Activated CD4-positive, alpha-beta T cell treated with anti-CD3 and anti-CD28 coated beads, Interleukin-10, Interleukin-2, amounts not matched to agents 100 ng/mL and 50 ng/mL, durations not matched to agents 16 hours and 8 hours (primary cell): ENCODE measurements around the gene BRIX1.
"Not testable (repeated sequence)": the region's sequence is repeated elsewhere in the genome, so short reads cannot be mapped to it uniquely, and the experiment has no call there.

Experiments
- DNase-seq: peaks from one replicate; pipeline ENCODE4 v3.0.0-alpha.2; 2020

Gene BRIX1

GRCh38 chr5:34915856-34916192, 313 bp downstream of the BRIX1 start:
- DNase-seq, result peak; percentile 20

GRCh38 chr5:34916518-34916917, 1.0 kb downstream of the BRIX1 start:
- DNase-seq, result no peak

- DNase-seq, result no peak
Measured at GRCh38 chr5:34918025-34918424, 2.5 kb downstream of the BRIX1 start.

DNA sequence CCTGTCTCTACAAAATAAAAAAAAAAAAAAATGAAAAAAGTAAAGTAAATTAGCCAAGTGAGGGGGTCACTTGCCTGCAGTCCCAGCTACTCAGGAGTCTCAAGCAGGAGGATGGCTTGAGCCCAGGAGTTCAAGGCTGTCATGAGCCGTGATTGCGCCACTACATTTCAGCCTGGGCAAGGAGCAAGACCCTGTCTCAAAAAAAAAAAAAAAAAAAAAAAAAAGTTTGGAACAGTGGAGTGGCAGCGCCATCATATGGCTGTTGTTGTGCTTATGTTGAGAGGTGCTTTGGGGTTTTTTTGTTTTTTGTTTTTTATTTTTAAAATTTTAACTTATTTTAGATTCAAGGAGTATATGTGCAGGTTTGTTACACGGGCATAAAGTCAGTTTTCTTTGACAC, 3.6 kb downstream of the BRIX1 start:
- no peak for DNase-seq

DNA sequence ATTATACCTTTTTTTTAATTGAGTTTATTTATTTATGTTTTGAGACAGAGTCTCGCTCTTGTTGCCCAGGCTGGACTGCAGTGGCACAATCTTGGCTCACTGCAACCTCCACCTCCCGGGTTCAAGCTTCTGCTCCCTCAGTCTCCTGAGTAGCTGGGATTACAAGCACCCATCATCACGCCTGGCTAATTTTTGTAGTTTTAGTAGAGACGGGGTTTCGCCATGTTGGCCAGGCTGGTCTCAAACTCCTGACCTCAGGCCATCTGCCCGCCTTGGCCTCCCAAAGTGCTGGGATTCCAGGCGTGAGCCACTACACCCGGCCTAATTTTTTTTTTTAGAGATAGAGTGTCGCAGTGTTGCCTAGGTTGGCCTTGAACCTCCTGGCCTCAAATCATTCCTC, 7.7 kb downstream of the BRIX1 start:
- DNase-seq, result not testable (repeated sequence)

- peak; percentile 85 for DNase-seq
Measured at GRCh38 chr5:34923694-34924461, 8.4 kb downstream of the BRIX1 start.

- DNase-seq, result no peak
Measured at GRCh38 chr5:34924462-34924765, 8.9 kb downstream of the BRIX1 start.

DNA sequence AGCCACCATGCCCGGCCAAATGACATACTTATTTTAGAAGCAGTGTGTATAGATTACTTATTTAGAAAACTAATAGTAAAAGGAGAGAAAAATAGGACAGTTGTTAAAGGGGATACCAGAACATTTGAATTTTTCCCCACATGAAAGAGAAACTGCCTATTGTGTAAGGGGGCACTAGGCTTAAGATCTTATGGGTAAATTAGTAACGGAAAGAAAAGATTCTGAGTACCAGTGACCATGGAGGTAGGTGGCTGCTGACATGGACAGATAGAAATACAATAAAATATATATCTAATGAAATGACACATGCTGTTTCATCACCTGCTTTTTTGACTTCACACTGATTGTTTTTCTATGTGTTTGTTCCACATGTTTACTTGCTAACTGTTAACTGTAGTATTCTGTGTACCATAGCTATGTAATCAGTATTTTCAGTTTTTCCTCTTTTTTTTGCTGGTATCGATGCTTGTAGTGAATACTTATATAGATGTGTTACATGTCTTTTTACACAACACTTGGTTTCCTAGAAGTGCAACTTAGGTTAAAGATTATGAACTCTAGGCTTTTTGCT, 10.9 kb downstream of the BRIX1 start:
- DNase-seq, result no peak

DNA sequence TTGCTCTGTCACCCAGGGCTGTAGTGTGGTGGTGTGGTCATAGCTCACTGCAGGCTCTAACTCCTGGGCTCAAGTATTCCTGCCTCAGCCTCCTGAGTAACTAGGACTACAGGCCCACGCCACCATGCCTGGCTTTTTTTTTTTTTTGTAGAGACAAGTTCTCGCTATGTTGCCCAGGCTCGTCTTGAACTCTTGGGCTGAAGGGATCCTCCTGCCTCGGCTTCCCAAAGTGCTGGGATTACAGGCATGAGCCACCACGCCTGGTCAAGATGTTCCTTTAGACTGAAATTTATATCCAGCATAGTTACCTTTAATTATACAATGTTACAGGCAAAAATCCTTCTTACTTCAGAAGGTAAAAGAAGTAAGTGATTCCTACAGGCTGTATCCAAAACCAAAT, 12.3 kb downstream of the BRIX1 start:
- DNase-seq, result no peak

DNA sequence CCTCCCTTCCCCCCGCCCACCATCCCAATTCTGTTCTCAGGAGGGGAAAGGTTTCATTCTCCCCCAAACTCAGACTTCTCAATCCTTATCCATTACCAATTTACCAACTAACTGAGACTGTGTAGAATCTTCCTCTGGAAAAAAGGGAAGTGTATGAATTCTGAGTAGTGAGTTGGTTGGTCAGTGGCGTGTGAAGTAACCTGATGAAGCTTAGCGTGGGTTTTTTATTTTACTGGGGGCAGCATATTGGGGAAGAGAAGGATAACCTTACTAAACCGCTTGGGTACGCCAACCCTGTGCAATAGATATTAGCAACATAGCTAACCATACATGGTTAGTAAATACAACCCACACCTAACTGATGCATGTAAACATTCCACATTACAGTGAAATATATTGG, 12.8 kb downstream of the BRIX1 start:
- DNase-seq, result no peak

GRCh38 chr5:34929134-34929719, 13.7 kb downstream of the BRIX1 start, which contains the start of gene DNAJC21:
TSS of gene DNAJC21 (plus strand) at chr5:34929559. CDS start at chr5:34929820, 261 bp downstream.
- DNase-seq, result peak; percentile 98

- peak; percentile 87 for DNase-seq
Measured at GRCh38 chr5:34929720-34930461, 14.4 kb downstream of the BRIX1 start.

DNA sequence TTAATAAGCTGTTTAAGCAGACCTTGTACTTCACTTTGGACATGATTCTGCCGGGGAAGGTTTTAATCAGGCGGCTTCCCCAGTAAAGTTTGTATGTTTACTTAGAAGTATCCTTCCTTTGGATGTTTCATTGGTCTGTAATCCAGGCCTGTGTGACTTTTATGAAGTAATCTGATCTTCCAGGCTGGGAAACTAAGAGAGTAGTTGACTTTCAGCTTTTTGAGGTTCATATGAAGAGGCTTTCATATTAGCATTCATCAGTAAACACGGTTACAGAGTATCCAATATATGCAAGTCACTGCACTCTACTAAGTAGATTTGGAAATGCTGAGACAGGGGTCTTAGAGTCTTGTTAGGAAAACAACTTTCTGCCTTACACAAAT, 14.9 kb downstream of the BRIX1 start:
- no peak for DNase-seq

DNA sequence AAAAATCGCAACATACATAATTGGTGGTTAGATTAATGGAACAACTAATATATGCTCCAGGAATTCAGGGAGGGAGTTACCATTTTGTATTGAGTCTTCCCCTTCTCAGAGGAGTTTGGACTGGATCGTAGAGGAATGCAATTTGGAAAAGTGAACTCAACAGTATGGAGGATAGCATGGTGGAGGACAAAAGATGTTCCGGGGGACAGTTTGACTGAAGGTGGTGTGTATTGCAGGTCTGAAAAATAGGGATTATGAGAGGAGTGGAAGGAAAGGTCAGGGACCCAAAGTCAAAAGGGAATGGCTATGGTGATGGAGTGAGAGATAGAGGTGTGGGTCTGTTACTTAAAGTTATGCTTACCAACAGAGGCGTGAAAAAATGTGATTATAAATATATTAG, 15.4 kb downstream of the BRIX1 start:
- DNase-seq, result no peak

GRCh38 chr5:34932947-34933346, 17.4 kb downstream of the BRIX1 start:
- DNase-seq, result no peak

GRCh38 chr5:34941936-34942335, 26.4 kb downstream of the BRIX1 start:
- DNase-seq, result no peak

DNA sequence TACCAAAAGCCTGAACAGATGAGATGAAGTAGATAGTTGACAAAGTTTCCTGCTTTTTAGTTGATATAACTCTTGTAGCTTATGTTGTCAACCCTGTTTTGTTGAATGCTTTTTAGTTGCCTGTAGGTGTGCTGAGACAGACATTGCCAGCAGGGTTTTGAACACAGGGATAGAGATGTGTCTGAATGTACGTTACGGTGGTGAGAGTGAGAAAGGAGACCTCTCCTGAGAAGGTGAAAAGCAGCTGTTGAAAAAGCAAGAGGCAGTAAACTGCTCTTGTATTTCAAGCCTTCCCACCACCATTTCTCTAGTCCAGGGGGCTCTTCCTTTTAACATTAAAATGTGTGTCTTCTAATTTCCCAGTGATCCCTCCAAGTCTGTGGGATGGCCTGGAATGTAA, 28.5 kb downstream of the BRIX1 start:
- DNase-seq, result no peak

GRCh38 chr5:34944460-34945047, 29.0 kb downstream of the BRIX1 start:
- DNase-seq, result no peak

- no peak for DNase-seq
Measured at GRCh38 chr5:34957321-34957720, 41.8 kb downstream of the BRIX1 start.

DNA sequence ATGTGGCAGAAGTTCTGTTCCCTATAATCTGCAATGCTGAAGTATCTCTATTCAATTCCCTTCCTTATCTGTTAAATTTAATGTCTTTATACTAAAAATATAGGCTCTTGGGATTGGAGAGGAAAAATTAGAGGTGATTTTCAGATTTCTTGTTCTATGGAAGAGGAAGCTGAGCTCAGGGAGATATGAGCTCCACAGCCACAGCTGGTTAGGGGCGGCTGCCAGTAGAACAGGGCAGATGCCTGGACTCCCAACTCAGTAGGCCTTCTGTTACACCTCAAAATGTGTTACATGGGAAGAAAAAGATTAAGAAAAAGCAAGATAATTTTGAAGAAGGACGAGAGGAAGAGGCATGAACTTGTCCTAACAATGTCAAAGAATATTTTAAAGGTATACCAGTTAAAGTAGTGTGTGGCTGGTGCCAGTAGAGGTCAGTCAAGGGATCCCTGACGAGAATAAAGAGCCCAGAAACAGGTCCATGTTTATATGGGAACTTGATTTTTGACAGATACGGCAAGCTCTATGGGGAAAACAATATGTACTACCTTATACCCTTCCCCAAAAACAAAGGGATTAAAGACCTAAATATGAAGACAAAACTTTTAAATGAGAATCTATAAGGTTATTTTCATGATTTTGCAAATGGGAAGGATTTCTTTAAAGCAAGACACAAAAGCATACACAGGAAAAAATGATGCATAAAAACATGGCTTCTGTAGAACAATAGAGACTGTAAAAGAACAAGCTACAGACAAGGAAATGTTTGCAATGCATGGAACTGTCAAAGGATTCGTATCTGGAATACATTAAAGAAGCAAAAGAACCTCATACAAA, 42.6 kb downstream of the BRIX1 start:
- DNase-seq, result peak; percentile 28

GRCh38 chr5:34959323-34959722, 43.8 kb downstream of the BRIX1 start:
- DNase-seq, result peak; percentile 60

GRCh38 chr5:34967540-34967939, 52.0 kb downstream of the BRIX1 start:
- DNase-seq, result no peak

GRCh38 chr5:34968258-34968657, 52.7 kb downstream of the BRIX1 start:
- DNase-seq, result no peak
